Stimulated activated CD8-positive, alpha-beta memory T cell treated with anti-CD3 and anti-CD28 coated beads, Interleukin-4, amount 100 ng/mL, for 24 hours (primary cell): ENCODE results near the gene CTIF.
"Not testable (repeated sequence)": the region's sequence is repeated elsewhere in the genome, so short reads cannot be mapped to it uniquely, and the experiment has no call there.

Experiments used
- DNase-seq: peaks from one replicate; pipeline ENCODE4 v3.0.0-alpha.2; 2020; ENCODE audit warnings: low read depth

The CTIF gene

GRCh38 chr18:48868468-48869466 lies 329.9 kb downstream of the CTIF start:
- no peak for DNase-seq

- DNase-seq: no peak
Measured at GRCh38 chr18:48869591-48869990, 330.8 kb downstream of the CTIF start.

- not testable (repeated sequence) for DNase-seq
Measured at GRCh38 chr18:48870926-48871325, 332.1 kb downstream of the CTIF start.

- DNase-seq: no peak
Measured at GRCh38 chr18:48871391-48872166, 332.7 kb downstream of the CTIF start.

- no peak for DNase-seq
Measured at GRCh38 chr18:48872234-48873145, 333.7 kb downstream of the CTIF start.

GRCh38 chr18:48874233-48874632 lies 335.4 kb downstream of the CTIF start:
- no peak for DNase-seq

- DNase-seq: no peak
Measured at GRCh38 chr18:48874701-48875162, 335.9 kb downstream of the CTIF start.

- no peak for DNase-seq
Measured at GRCh38 chr18:48875314-48875941, 336.6 kb downstream of the CTIF start.

GRCh38 chr18:48875942-48876511 lies 337.2 kb downstream of the CTIF start:
- no peak for DNase-seq

GRCh38 chr18:48876590-48876989 lies 337.8 kb downstream of the CTIF start:
- DNase-seq: no peak

GRCh38 chr18:48877941-48878340 lies 339.1 kb downstream of the CTIF start:
- DNase-seq: no peak

GRCh38 chr18:48878471-48878870 lies 339.6 kb downstream of the CTIF start:
- DNase-seq: no peak

- no peak for DNase-seq
Measured at GRCh38 chr18:48879008-48879431, 340.2 kb downstream of the CTIF start.

- no peak for DNase-seq
Measured at GRCh38 chr18:48880931-48881330, 342.1 kb downstream of the CTIF start.

- no peak for DNase-seq
Measured at GRCh38 chr18:48882379-48882778, 343.5 kb downstream of the CTIF start.

GRCh38 chr18:48884306-48884705 lies 345.5 kb downstream of the CTIF start:
- no peak for DNase-seq

GRCh38 chr18:48884771-48885170 lies 345.9 kb downstream of the CTIF start:
- no peak for DNase-seq

- no peak for DNase-seq
Measured at GRCh38 chr18:48885266-48885923, 346.6 kb downstream of the CTIF start.

GRCh38 chr18:48885924-48886400 lies 347.1 kb downstream of the CTIF start:
- DNase-seq: no peak
